ENCODE results near the gene SPAG17.

DNA sequence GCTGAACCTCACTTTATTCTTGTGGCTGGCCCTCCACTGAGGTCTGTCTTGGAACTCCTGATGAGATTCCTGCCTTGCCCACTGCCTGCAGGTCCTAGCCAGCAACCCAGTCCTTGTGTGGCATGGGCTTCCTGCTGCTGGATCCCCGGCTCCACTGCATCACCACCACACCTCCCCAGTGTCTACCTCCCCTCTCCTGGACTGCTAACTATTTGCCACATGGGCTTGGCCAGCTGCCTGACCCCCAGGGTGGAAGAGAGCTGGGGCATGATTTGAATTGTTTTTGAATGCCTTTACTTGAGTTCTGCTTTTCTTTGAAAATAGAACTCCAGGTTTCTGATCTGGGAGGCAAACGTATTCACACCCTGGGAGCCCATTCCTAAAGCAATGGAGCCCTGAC, 41.2 kb downstream of the SPAG17 start:
- TF ChIP-seq POLR2A (IDR thresholded peaks at IDR 0.05), result no peak
- TF ChIP-seq, protein P1, sequence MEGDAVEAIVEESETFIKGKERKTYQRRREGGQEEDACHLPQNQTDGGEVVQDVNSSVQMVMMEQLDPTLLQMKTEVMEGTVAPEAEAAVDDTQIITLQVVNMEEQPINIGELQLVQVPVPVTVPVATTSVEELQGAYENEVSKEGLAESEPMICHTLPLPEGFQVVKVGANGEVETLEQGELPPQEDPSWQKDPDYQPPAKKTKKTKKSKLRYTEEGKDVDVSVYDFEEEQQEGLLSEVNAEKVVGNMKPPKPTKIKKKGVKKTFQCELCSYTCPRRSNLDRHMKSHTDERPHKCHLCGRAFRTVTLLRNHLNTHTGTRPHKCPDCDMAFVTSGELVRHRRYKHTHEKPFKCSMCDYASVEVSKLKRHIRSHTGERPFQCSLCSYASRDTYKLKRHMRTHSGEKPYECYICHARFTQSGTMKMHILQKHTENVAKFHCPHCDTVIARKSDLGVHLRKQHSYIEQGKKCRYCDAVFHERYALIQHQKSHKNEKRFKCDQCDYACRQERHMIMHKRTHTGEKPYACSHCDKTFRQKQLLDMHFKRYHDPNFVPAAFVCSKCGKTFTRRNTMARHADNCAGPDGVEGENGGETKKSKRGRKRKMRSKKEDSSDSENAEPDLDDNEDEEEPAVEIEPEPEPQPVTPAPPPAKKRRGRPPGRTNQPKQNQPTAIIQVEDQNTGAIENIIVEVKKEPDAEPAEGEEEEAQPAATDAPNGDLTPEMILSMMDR (IDR thresholded peaks at IDR 0.05), result no peak
